SJCRH30 (cell line): ENCODE data around the gene SORL1-AS1.

Source experiments
- DNase-seq, 2 experiments: peaks; one replicate each; pipeline ENCODE4 v3.0.0-alpha.2; 2015 to 2020
- H3K27ac ChIP-seq: fragments of 250-450 bp; sonication (Bioruptor Pico); 2 replicates; pipeline ENCODE4 v1.5.1; 2020; ENCODE audit warnings: mild to moderate bottlenecking, moderate library complexity
- H3K27me3 ChIP-seq: fragments of 250-450 bp; sonication (Bioruptor Pico); 2 replicates; pipeline ENCODE4 v1.5.1; 2020; ENCODE audit warnings: mild to moderate bottlenecking, moderate library complexity
- H3K36me3 ChIP-seq: fragments of 250-450 bp; sonication (Bioruptor Pico); 2 replicates; pipeline ENCODE4 v1.5.1; 2020; ENCODE audit warnings: mild to moderate bottlenecking, moderate library complexity
- H3K4me1 ChIP-seq: fragments of 250-450 bp; sonication (Bioruptor Pico); 2 replicates; pipeline ENCODE4 v1.5.1; 2020; ENCODE audit warnings: mild to moderate bottlenecking, moderate library complexity
- H3K4me3 ChIP-seq: fragments of 250-450 bp; sonication (Bioruptor Pico); 2 replicates; pipeline ENCODE4 v1.5.1; 2020; ENCODE audit warnings: mild to moderate bottlenecking, moderate library complexity
- H3K9me3 ChIP-seq: fragments of 250-450 bp; sonication (Bioruptor Pico); replicated peaks from 2 replicates; pipeline ENCODE4 v1.5.1; 2020; ENCODE audit warnings: mild to moderate bottlenecking, moderate library complexity

Gene SORL1-AS1

GRCh38 chr11:121465709-121466062 lies 12.9 kb upstream of the SORL1-AS1 start:
- no peak overlapping the region for H3K27ac ChIP-seq

GRCh38 chr11:121464352-121464946 lies 11.7 kb upstream of the SORL1-AS1 start:
- DNase-seq, result peak; percentile 12 to 30
- Histone ChIP-seq H3K9me3 (no peaks in the 10 kb centered on the region), H3K36me3 (no peaks in the 10 kb centered on the region), H3K27ac (no peak overlapping the region), H3K4me1 (0 out of 2 replicates have a peak, but pooled peaks cover 2% of the 10 kb centered on the region), H3K27me3 (no peaks in the 10 kb centered on the region), H3K4me3 (no peak overlapping the region)

More at GRCh38 chr11:121465709-121466062, 12.9 kb upstream of the SORL1-AS1 start:
- Histone ChIP-seq H3K9me3 (no peaks in the 10 kb centered on the region), H3K4me3 (no peak overlapping the region), H3K4me1 (0 out of 2 replicates have a peak, but pooled peaks cover 2% of the 10 kb centered on the region), H3K36me3 (no peaks in the 10 kb centered on the region), H3K27me3 (no peaks in the 10 kb centered on the region)
- no peak for DNase-seq

GRCh38 chr11:121463689-121464335 lies 11.0 kb upstream of the SORL1-AS1 start:
- no peak for DNase-seq
- no peaks in the 10 kb centered on the region for H3K27me3 ChIP-seq
- 0 out of 2 replicates have a peak, but pooled peaks cover 2% of the 10 kb centered on the region for H3K4me1 ChIP-seq
- H3K9me3 ChIP-seq, result no peaks in the 10 kb centered on the region
- H3K36me3 ChIP-seq, result no peaks in the 10 kb centered on the region
- H3K4me3 ChIP-seq, result no peak overlapping the region
- no peak overlapping the region for H3K27ac ChIP-seq

GRCh38 chr11:121461843-121462242 lies 9.1 kb upstream of the SORL1-AS1 start:
- Histone ChIP-seq H3K27ac (no peak overlapping the region), H3K36me3 (no peaks in the 10 kb centered on the region), H3K9me3 (no peaks in the 10 kb centered on the region), H3K4me1 (0 out of 2 replicates have a peak, but pooled peaks cover 2% of the 10 kb centered on the region), H3K4me3 (no peak overlapping the region), H3K27me3 (no peaks in the 10 kb centered on the region)
- no peak for DNase-seq

GRCh38 chr11:121460941-121461514 lies 8.3 kb upstream of the SORL1-AS1 start:
- no peaks in the 10 kb centered on the region for H3K36me3 ChIP-seq
- 0 out of 2 replicates have a peak, but pooled peaks cover 2% of the 10 kb centered on the region for H3K4me1 ChIP-seq
- no peaks in the 10 kb centered on the region for H3K27me3 ChIP-seq
- H3K27ac ChIP-seq, result no peak overlapping the region
- DNase-seq, result no peak
- H3K9me3 ChIP-seq, result no peaks in the 10 kb centered on the region
- H3K4me3 ChIP-seq, result no peak overlapping the region

GRCh38 chr11:121459413-121460017 lies 6.7 kb upstream of the SORL1-AS1 start:
- no peaks in the 10 kb centered on the region for H3K27me3 ChIP-seq
- H3K9me3 ChIP-seq, result no peaks in the 10 kb centered on the region
- H3K36me3 ChIP-seq, result no peaks in the 10 kb centered on the region
- no peak overlapping the region for H3K27ac ChIP-seq
- no peak overlapping the region for H3K4me3 ChIP-seq
- no peaks in the 10 kb centered on the region for H3K4me1 ChIP-seq
- no peak for DNase-seq

GRCh38 chr11:121458551-121458950 lies 5.8 kb upstream of the SORL1-AS1 start:
- Histone ChIP-seq H3K36me3 (no peaks in the 10 kb centered on the region), H3K9me3 (no peaks in the 10 kb centered on the region), H3K4me3 (no peak overlapping the region), H3K27ac (no peak overlapping the region), H3K27me3 (no peaks in the 10 kb centered on the region), H3K4me1 (no peaks in the 10 kb centered on the region)
- no peak for DNase-seq

- no peaks in the 10 kb centered on the region for H3K9me3 ChIP-seq
- DNase-seq, result no peak
- no peaks in the 10 kb centered on the region for H3K4me1 ChIP-seq
- H3K36me3 ChIP-seq, result no peaks in the 10 kb centered on the region
- H3K27ac ChIP-seq, result no peak overlapping the region
- no peaks in the 10 kb centered on the region for H3K27me3 ChIP-seq
- no peak overlapping the region for H3K4me3 ChIP-seq
These were observed 4.2 kb upstream of the SORL1-AS1 start for GRCh38 chr11:121456816-121457431.

- no peaks in the 10 kb centered on the region for H3K9me3 ChIP-seq
- H3K36me3 ChIP-seq, result no peaks in the 10 kb centered on the region
- no peak overlapping the region for H3K4me3 ChIP-seq
- H3K27ac ChIP-seq, result no peak overlapping the region
- H3K4me1 ChIP-seq, result no peaks in the 10 kb centered on the region
- no peak for DNase-seq
- no peaks in the 10 kb centered on the region for H3K27me3 ChIP-seq
These were observed 3.4 kb upstream of the SORL1-AS1 start for GRCh38 chr11:121456151-121456550.

- H3K27ac ChIP-seq, result no peak overlapping the region
- no peaks in the 10 kb centered on the region for H3K36me3 ChIP-seq
- no peaks in the 10 kb centered on the region for H3K27me3 ChIP-seq
- no peaks in the 10 kb centered on the region for H3K4me1 ChIP-seq
- no peak overlapping the region for H3K4me3 ChIP-seq
- DNase-seq, result no peak
- H3K9me3 ChIP-seq, result no peaks in the 10 kb centered on the region
These were observed 2.3 kb upstream of the SORL1-AS1 start for GRCh38 chr11:121455115-121455514.

- no peaks in the 10 kb centered on the region for H3K36me3 ChIP-seq
- DNase-seq, result no peak
- H3K9me3 ChIP-seq, result no peaks in the 10 kb centered on the region
- no peak overlapping the region for H3K27ac ChIP-seq
- no peak overlapping the region for H3K4me3 ChIP-seq
- no peaks in the 10 kb centered on the region for H3K4me1 ChIP-seq
- no peaks in the 10 kb centered on the region for H3K27me3 ChIP-seq
These were observed 977 bp upstream of the SORL1-AS1 start for GRCh38 chr11:121453589-121454299.

GRCh38 chr11:121451986-121452608 lies 670 bp downstream of the SORL1-AS1 start, which contains the start of gene SORL1:
TSS of gene SORL1 (plus strand) at chr11:121452314. CDS start at chr11:121452332, 18 bp downstream.
- Histone ChIP-seq H3K27ac (no peak within 1 kb of the TSS), H3K4me3 (no peak within 1 kb of the TSS), H3K4me1 (no peaks in the 10 kb centered on the region), H3K9me3 (no peaks in the 10 kb centered on the region), H3K36me3 (no peaks in the 10 kb centered on the region), H3K27me3 (no peaks in the 10 kb centered on the region)
- DNase-seq, result no peak

- Histone ChIP-seq H3K27ac (no peak overlapping the region), H3K4me3 (no peak overlapping the region), H3K27me3 (no peaks in the 10 kb centered on the region), H3K4me1 (no peaks in the 10 kb centered on the region), H3K36me3 (no peaks in the 10 kb centered on the region), H3K9me3 (no peaks in the 10 kb centered on the region)
- DNase-seq, result no peak
These were observed 1.4 kb downstream of the SORL1-AS1 start for GRCh38 chr11:121451178-121451985.
